SK-N-SH (cell line): ENCODE measurements around the gene LPAR1.

Source experiments
- CHD2 ChIP-seq: fragments of 150-350 bp; IDR thresholded peaks from 2 replicates; pipeline ENCODE4 v1.6.1; 2018; ENCODE audit warnings: low read length; ENCODE audit not compliant: partially characterized antibody
- CTCF ChIP-seq: fragments of 200-600 bp; sonication (generic); IDR thresholded peaks from 2 replicates; pipeline ENCODE4 v1.6.1; 2017; ENCODE audit warnings: antibody characterized with exemption, mild to moderate bottlenecking, moderate library complexity
- EP300 ChIP-seq, 2 experiments: IDR thresholded peaks; 2 replicates each; pipeline versions ENCODE4 v1.4.0 to v1.6.1; 2012; ENCODE audit warnings: borderline replicate concordance in 1 of 2, low read depth in 1 of 2, low read length in 1 of 2
- GATA2 ChIP-seq: sonication (generic); formaldehyde crosslinking; IDR thresholded peaks from 2 replicates; pipeline ENCODE4 v1.5.0; 2020; ENCODE audit warnings: mild to moderate bottlenecking, missing genetic modification reagents
- NRF1 ChIP-seq: IDR thresholded peaks from 2 replicates; pipeline ENCODE4 v1.6.1; 2012; ENCODE audit warnings: low read depth, mild to moderate bottlenecking, low read length
- TAF1 ChIP-seq: IDR thresholded peaks from 2 replicates; pipeline ENCODE4 v1.6.1; 2012; ENCODE audit warnings: low read depth, mild to moderate bottlenecking, low read length, moderate library complexity, borderline replicate concordance
- TCF12 ChIP-seq: IDR thresholded peaks from 2 replicates; pipeline ENCODE4 v1.4.0; 2012
- TF ChIP-seq, protein P1 (sequence below): fragments of 150-350 bp; IDR thresholded peaks from 2 replicates; pipeline ENCODE4 v1.6.1; 2016; ENCODE audit warnings: mild to moderate bottlenecking, low read depth, low read length

GRCh38 chr9:110886832-110887231 is 151.4 kb downstream of the LPAR1 start:
- TF ChIP-seq TAF1 (no peak), TCF12 (no peak), CTCF (no peak), GATA2 (CRISPR knock-in tag) (no peak), NRF1 (no peak), CHD2 (no peak), EP300 (IDR thresholded peaks at IDR 0.05; ENCODE audit: borderline replicate concordance in 1 of 2, low read depth in 1 of 2, low read length in 1 of 2) (no peak)
- TF ChIP-seq, protein P1, sequence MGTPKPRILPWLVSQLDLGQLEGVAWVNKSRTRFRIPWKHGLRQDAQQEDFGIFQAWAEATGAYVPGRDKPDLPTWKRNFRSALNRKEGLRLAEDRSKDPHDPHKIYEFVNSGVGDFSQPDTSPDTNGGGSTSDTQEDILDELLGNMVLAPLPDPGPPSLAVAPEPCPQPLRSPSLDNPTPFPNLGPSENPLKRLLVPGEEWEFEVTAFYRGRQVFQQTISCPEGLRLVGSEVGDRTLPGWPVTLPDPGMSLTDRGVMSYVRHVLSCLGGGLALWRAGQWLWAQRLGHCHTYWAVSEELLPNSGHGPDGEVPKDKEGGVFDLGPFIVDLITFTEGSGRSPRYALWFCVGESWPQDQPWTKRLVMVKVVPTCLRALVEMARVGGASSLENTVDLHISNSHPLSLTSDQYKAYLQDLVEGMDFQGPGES: no peak
